ENCODE data around the gene MARF1. TPM values are rescaled to one million over a fixed set of nuclear protein-coding genes. Genes with fewer than 3 reads are reported as not detected.
A peak's percentile ranks its signal among the peaks of the same experiment; 100 is the strongest.

Gene MARF1
- total RNA-seq, 1 donor from 2014 or later: 50.8 TPM

- no peak for DNase-seq (ENCODE audit: low spot score)
- H3K27me3 Mint-ChIP-seq (ENCODE audit: low read depth): no peaks in the 10 kb centered on the region
- no peak overlapping the region for H3K4me3 Mint-ChIP-seq (ENCODE audit: unreplicated experiment)
- no peak overlapping the region for H3K27ac Mint-ChIP-seq (ENCODE audit: unreplicated experiment)
- peaks cover 29% of the 10 kb centered on the region for H3K36me3 Mint-ChIP-seq (ENCODE audit: low read depth)
- H3K4me1 Mint-ChIP-seq (ENCODE audit: low read depth): peaks cover 23% of the 10 kb centered on the region
- TF ChIP-seq CTCF (IDR thresholded peaks at IDR 0.05): no peak
- H3K9me3 Mint-ChIP-seq (ENCODE audit: low read depth): no peaks in the 10 kb centered on the region
Measured at GRCh38 chr16:15639061-15639568, 3.8 kb downstream of the MARF1 start.

- Mint-ChIP-seq H3K27me3 (ENCODE audit: low read depth) (no peaks in the 10 kb centered on the region), H3K4me3 (ENCODE audit: unreplicated experiment) (no peak overlapping the region), H3K4me1 (ENCODE audit: low read depth) (peaks cover 7% of the 10 kb centered on the region), H3K27ac (ENCODE audit: unreplicated experiment) (no peak overlapping the region), H3K9me3 (ENCODE audit: low read depth) (no peaks in the 10 kb centered on the region), H3K36me3 (ENCODE audit: low read depth) (peaks cover 40% of the 10 kb centered on the region)
- DNase-seq (ENCODE audit: low spot score): no peak
- TF ChIP-seq CTCF (IDR thresholded peaks at IDR 0.05): no peak
Measured at GRCh38 chr16:15636392-15636873, 6.5 kb downstream of the MARF1 start.

GRCh38 chr16:15635926-15636325 is 7.0 kb downstream of the MARF1 start:
- Mint-ChIP-seq H3K9me3 (ENCODE audit: low read depth) (no peaks in the 10 kb centered on the region), H3K36me3 (ENCODE audit: low read depth) (peaks cover 41% of the 10 kb centered on the region), H3K27me3 (ENCODE audit: low read depth) (no peaks in the 10 kb centered on the region), H3K4me3 (ENCODE audit: unreplicated experiment) (no peak overlapping the region), H3K4me1 (ENCODE audit: low read depth) (peaks cover 3% of the 10 kb centered on the region), H3K27ac (ENCODE audit: unreplicated experiment) (no peak overlapping the region)
- DNase-seq (ENCODE audit: low spot score): no peak
- TF ChIP-seq CTCF (IDR thresholded peaks at IDR 0.05): no peak

- peaks cover 32% of the 10 kb centered on the region for H3K36me3 Mint-ChIP-seq (ENCODE audit: low read depth)
- DNase-seq (ENCODE audit: low spot score): no peak
- peak overlapping the region; percentile 22 for H3K27ac Mint-ChIP-seq (ENCODE audit: unreplicated experiment)
- no peak overlapping the region for H3K4me3 Mint-ChIP-seq (ENCODE audit: unreplicated experiment)
- TF ChIP-seq CTCF (IDR thresholded peaks at IDR 0.05): no peak
- H3K9me3 Mint-ChIP-seq (ENCODE audit: low read depth): no peaks in the 10 kb centered on the region
- H3K27me3 Mint-ChIP-seq (ENCODE audit: low read depth): no peaks in the 10 kb centered on the region
- no peaks in the 10 kb centered on the region for H3K4me1 Mint-ChIP-seq (ENCODE audit: low read depth)
Measured at GRCh38 chr16:15631730-15632409, 11.1 kb downstream of the MARF1 start.

- TF ChIP-seq CTCF (IDR thresholded peaks at IDR 0.05): no peak
- peaks cover 12% of the 10 kb centered on the region for H3K4me1 Mint-ChIP-seq (ENCODE audit: low read depth)
- peaks cover 41% of the 10 kb centered on the region for H3K36me3 Mint-ChIP-seq (ENCODE audit: low read depth)
- no peak for DNase-seq (ENCODE audit: low spot score)
- H3K4me3 Mint-ChIP-seq (ENCODE audit: unreplicated experiment): no peak overlapping the region
- H3K9me3 Mint-ChIP-seq (ENCODE audit: low read depth): no peaks in the 10 kb centered on the region
- H3K27me3 Mint-ChIP-seq (ENCODE audit: low read depth): no peaks in the 10 kb centered on the region
- no peak overlapping the region for H3K27ac Mint-ChIP-seq (ENCODE audit: unreplicated experiment)
Measured at GRCh38 chr16:15621889-15622288, 21.1 kb downstream of the MARF1 start.
